Measurements from ENCODE around the gene SLC25A18. TPM values are rescaled to one million over a fixed set of nuclear protein-coding genes. Genes with fewer than 3 reads are reported as not detected.

SLC25A18 gene, protein sequence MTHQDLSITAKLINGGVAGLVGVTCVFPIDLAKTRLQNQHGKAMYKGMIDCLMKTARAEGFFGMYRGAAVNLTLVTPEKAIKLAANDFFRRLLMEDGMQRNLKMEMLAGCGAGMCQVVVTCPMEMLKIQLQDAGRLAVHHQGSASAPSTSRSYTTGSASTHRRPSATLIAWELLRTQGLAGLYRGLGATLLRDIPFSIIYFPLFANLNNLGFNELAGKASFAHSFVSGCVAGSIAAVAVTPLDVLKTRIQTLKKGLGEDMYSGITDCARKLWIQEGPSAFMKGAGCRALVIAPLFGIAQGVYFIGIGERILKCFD
- 0.16 TPM in 1 of 2 replicates, not detected in the other for total RNA-seq

DNA sequence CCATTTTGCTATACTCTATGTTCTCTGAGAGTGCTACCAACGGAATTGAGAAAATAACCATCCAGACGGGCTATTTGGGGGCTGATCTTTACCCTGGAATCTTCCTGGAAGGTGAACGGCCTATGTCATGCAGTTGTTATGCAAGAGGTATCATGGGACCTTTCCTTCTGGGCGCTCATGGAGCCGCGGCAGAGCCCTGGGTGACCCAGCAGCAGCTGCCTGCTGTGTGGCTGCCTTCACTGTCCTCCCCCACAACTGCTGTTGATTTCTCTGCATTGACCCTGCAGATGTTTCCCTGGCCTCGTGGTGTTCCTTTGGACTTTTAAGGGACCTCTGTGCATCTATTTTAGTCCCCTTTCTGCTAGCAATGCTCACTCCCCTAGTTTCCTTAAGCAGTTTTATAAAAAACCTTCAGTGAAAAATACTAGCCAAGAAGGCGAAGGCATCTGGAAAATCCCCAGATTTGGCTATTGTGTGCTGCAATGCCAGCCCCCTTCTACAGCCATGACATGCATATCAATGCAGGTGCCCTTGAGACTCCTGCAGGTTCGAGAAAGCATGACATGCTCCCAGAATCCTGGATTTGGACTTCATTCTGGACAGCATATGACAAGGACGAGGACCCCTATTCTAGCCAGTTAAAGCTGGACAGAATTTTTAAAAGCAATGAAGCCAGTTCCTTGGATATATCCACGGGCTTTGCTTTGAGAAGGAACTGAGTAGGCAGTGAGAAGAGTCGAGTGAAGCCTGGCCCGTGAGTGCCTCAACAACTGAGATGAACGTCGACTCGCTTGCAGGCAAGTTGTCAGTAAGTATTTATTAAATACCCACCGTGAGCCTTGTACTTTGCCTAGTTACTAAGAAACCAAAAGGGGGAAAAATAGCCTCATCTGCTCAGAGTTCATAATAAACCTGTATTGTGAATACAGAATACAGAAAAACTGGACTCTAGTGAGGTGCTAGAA, at the start of gene SLC25A18:
Gene SLC25A18, plus strand, starts transcription at position 593 of the 965 bp plus-strand sequence. CDS start 16,447 bp downstream, outside the sequence.

DNA sequence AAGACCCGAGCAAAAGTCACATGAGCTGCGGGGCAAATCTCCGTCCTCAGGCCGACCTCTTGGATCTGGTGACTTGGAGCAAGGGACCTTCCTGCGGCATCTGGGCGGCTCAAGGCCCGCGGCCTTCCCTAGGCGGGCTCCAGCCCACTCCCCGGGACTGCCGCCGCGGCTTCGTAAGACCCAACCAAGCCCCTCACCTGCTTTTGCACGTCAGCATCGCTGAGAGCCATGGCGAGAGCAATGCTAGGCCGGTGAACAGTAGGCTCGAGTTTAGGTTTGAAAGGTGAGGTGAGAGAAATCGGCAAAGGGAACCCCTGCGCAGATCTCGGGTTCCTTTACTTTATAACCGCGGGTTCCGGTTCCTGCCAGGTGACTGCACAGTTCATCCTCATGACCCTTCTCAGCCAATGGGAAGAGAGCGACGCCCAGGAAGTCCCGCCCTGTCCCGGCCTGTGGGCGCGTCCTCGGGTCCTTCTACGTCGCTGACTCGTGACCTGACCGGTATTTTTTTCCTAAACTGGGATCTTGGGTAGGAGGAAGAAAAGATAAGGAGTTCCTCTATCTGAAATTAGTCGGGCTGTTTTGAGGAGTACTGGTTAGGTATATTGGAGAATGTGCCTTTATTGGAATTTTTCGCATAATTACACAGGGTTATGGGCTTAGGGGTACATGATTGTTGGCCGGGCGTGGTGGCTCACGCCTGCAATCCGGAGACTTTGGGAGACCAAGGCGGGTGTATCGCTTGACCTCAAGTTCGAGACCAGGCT, 65.3 kb downstream of the SLC25A18 start, which contains the start of gene ATP6V1E1:
Gene ATP6V1E1, minus strand, starts transcription at position 344 of the 767 bp plus-strand sequence. Its CDS starts 114 bp downstream, at position 230.

DNA sequence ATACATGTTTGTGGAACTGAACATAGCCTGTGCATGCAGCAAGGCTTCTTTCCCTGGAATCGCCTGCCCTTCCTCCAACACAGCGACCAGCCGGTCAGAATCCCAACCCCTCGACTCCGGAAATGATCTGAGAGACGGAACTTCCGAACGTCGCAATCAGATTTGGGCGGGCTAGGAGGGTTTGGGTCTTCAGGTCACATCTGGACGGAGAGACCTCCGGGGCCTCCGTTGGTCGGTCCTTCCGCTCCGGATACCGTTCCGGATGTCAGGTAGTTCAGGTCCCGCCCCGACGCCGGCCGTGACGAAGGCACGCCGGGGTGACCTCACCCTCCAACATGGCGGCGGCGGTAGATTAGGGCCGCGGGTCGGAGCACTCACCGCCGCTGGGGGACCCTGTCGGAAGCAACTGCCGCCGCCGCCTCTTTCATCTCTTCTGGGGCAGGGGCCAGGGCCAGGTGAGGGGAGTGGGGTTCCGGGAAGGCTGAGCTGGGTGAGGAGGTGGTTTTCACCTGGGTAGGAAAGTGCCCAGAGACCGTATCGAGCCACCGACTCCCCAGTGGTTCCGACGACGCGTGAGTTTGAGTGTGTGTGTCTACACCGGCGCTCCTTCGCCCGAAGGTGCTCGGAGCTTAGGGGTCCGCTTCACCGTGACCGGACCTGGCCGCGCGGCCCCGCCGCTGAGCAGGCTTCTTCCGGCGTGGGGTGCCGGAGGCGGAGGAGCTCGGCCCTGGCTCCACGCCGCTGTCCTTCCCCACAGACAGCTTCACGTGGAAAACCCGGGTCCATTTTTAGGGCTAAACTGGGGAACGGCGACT, 75.3 kb downstream of the SLC25A18 start, which contains the start of gene BCL2L13:
Gene BCL2L13, plus strand, starts transcription at position 326 of the 815 bp plus-strand sequence. CDS start 16,955 bp downstream, outside the sequence.

Other genes starting within 250 kb of the SLC25A18 start
- gene CECR2, start 194.0 kb upstream of the SLC25A18 start, total RNA-seq: 2.4 and 3.1 TPM in 2 replicates
- 93.3 and 138 TPM in 2 replicates for gene ATP6V1E1, start 65.3 kb downstream of the SLC25A18 start, total RNA-seq
- 36.9 and 39.0 TPM in 2 replicates for gene BCL2L13, start 75.3 kb downstream of the SLC25A18 start, total RNA-seq
- gene BID, start 211.0 kb downstream of the SLC25A18 start, total RNA-seq: 18.2 and 26.9 TPM in 2 replicates

All from cardiac atrium fibroblast (primary cell).